Duodenal mucosa (tissue), 2 donors: ENCODE measurements around the gene UBTFL1.

Source experiments
- H3K27ac ChIP-seq: one replicate; pipeline ENCODE4 v1.7.0; 2013; ENCODE audit warnings: low read depth, low read length
- H3K27me3 ChIP-seq, 2 donors: one replicate each; pipeline ENCODE4 v1.7.0; 2013; ENCODE audit warnings: low read length in 2 of 2, control low read depth in 1 of 2; ENCODE audit not compliant: insufficient read depth in 2 of 2, control insufficient read depth in 1 of 2
- H3K36me3 ChIP-seq, 2 donors: one replicate each; pipeline ENCODE4 v1.7.0; 2013; ENCODE audit warnings: low read length in 2 of 2, control low read depth in 1 of 2; ENCODE audit not compliant: insufficient read depth in 2 of 2, control insufficient read depth in 1 of 2
- H3K4me1 ChIP-seq, 2 donors: one replicate each; pipeline ENCODE4 v1.7.0; 2013; ENCODE audit warnings: low read length in 2 of 2, control low read depth in 1 of 2; ENCODE audit not compliant: insufficient read depth in 2 of 2, control insufficient read depth in 1 of 2
- H3K4me3 ChIP-seq, 2 donors: one replicate each; pipeline ENCODE4 v1.7.0; 2013; ENCODE audit warnings: low read length in 2 of 2, low read depth in 1 of 2
- H3K9ac ChIP-seq, 2 donors: one replicate each; pipeline ENCODE4 v1.7.0; 2013; ENCODE audit warnings: low read length in 2 of 2, low read depth in 1 of 2
- H3K9me3 ChIP-seq, 2 donors: one replicate each; pipeline ENCODE4 v1.7.0; 2013; ENCODE audit warnings: low read length in 2 of 2, control low read depth in 1 of 2; ENCODE audit not compliant: control insufficient read depth in 1 of 2

Gene UBTFL1

DNA sequence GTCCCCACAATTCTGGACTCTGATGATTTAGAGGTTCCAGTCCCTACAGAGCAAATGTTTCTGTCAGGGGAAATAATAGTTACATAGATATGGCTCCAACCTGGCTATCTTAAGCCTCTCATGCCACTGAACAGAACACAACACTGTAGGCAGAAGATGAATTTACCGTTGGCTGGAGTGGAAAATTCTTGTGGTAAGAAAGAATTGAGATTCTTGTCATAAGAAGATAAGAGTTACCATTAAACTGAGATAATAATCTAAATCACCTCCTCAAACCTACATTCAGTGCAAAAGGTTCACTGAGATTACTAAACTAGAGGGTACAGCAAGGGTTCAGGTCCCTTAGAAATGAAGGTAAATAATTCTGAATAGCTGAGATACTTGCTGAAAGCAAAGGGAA lies 38.6 kb downstream of the UBTFL1 start:
- Histone ChIP-seq H3K27ac (no peak overlapping the region), H3K9ac (no peak overlapping the region), H3K4me3 (no peak overlapping the region), H3K27me3 (no peaks in the 10 kb centered on the region), H3K36me3 (no peaks in the 10 kb centered on the region), H3K4me1 (no peaks in the 10 kb centered on the region), H3K9me3 (no peaks in the 10 kb centered on the region)

DNA sequence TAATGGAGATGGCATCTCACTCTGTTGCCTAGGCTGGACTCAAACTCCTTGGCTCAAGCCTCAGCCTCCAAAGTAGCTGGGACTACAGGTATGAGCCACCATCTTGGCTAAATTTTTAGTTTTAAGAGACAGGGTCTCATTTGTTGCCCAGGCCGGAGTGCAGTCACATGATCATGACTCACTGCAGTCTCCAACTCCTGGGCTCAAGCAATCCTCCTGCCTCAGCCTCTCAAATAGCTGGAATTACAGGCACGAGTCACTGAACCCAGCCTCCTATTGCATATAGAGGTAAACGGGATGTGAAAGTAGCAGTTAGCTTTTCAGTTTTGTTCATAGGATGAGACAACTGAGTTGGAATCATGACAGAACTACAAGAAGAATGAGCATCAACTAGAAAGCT lies 39.2 kb downstream of the UBTFL1 start:
- no peak overlapping the region for H3K9ac ChIP-seq
- H3K9me3 ChIP-seq, result no peaks in the 10 kb centered on the region
- no peaks in the 10 kb centered on the region for H3K36me3 ChIP-seq
- H3K4me1 ChIP-seq, result no peaks in the 10 kb centered on the region
- H3K4me3 ChIP-seq, result no peak overlapping the region
- no peak overlapping the region for H3K27ac ChIP-seq
- H3K27me3 ChIP-seq, result no peaks in the 10 kb centered on the region

DNA sequence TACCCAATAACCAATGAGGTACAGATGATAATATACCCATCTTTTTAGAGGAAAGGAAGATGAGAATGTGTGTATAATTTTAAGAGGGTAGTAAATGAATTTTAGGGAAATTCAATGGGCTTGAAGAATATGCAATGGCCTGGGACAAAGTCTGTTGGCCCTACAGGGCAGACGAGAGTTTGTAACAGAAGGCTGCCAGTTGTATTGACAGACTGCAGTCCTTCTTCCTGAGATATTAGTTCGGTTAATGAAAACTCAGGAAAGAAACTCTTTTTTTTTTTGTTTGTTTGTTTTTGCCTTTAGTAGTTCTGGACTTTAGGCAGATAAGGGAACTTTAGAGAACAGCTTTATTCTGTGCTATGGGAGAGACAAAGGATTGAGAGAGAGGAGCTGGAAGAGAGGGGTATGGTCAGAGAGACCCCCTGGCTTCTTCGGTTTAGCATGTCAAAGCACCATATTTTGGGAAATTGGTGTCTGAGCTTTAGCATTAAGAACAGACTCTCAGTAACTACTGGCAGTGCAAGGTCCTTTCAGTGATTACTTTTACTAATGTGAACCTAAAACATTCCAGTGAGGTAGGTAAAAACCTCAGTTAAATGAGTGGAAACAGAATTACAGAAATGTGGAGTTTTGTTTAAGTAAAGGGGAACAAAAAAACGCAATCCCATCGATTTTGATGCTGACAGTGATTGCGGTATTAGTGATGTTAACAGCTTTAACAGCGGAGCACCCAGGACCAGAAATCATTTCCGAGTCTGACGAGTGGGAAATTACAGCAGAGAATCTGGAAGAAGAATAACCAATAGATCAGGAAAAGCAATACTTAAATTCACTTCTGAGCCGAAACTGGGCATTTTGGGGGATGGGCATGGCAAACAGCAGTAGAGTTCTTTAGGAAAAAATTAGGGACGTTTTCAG lies 48.1 kb downstream of the UBTFL1 start:
- no peaks in the 10 kb centered on the region for H3K36me3 ChIP-seq
- H3K4me1 ChIP-seq, result no peaks in the 10 kb centered on the region
- H3K27ac ChIP-seq, result no peak overlapping the region
- H3K4me3 ChIP-seq, result peak overlapping the region; percentile 38 to 61
- H3K27me3 ChIP-seq, result peaks cover 4 to 12% of the 10 kb centered on the region in 2 donors
- no peak overlapping the region for H3K9ac ChIP-seq
- no peaks in the 10 kb centered on the region for H3K9me3 ChIP-seq

DNA sequence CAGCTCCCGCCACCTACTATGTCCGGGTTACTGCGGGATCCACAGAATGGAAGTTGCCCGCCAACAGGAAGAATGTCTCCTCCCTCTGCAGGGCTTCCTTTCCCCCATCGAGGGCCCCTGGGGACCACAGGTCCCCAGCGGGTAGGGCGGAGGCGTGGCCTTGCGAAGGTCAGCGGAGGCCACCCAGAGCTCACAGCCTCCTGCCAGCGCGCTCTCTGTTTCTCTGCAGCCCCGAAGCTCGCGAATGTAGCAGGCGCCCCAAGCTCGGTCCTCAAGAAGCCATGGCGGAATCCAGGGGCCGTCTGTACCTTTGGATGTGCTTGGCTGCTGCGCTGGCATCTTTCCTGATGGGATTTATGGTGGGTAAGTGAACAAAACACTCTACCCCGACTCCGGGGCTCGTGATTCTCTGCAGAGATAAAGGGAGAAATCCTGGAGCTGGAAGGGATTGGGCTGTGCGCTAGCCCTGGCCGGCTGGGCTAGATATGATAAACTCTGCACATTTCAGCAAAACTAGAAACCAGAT lies 48.8 kb downstream of the UBTFL1 start, which contains the start of gene NAALAD2:
Gene NAALAD2 (plus strand): TSS at position 186 of the 526 bp plus-strand sequence. CDS start 96 bp downstream, at position 282.
- H3K4me1 ChIP-seq, result no peaks in the 10 kb centered on the region
- H3K9me3 ChIP-seq, result no peaks in the 10 kb centered on the region
- H3K4me3 ChIP-seq, result peak within 1 kb of the TSS; percentile 38 to 61
- peaks cover 4 to 12% of the 10 kb centered on the region in 2 donors for H3K27me3 ChIP-seq
- no peak within 1 kb of the TSS for H3K9ac ChIP-seq
- no peaks in the 10 kb centered on the region for H3K36me3 ChIP-seq
- no peak within 1 kb of the TSS for H3K27ac ChIP-seq

DNA sequence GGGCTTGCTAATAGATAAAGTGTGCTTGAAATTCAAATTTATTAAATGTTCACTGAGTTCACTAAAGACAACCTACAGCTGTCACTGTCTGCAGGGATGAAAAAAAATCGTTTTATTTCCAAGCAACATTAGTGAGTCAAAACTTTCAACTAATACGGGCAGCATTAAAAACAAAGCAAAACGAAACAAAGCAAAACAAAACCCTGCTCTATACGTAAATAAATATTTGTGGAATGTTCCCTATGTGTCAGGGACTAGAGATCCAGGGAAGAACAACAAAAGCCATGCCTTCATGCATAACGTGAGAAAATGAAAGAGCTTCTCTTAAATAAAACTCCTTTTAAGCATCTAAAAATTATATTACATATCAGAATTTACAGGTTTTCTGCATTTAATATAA lies 49.3 kb downstream of the UBTFL1 start:
- Histone ChIP-seq H3K4me3 (peak overlapping the region; percentile 38 to 61), H3K9ac (no peak overlapping the region), H3K4me1 (no peaks in the 10 kb centered on the region), H3K27ac (no peak overlapping the region), H3K36me3 (no peaks in the 10 kb centered on the region), H3K27me3 (peaks cover 4 to 12% of the 10 kb centered on the region in 2 donors), H3K9me3 (no peaks in the 10 kb centered on the region)
